Hepatocyte (in vitro differentiated cells): ENCODE measurements around the gene TEAD3.

ENCODE experiments used
- CTCF ChIP-seq: fragments of 200-600 bp; sonication (generic); IDR thresholded peaks from 2 replicates; pipeline ENCODE4 v1.5.1; 2016; ENCODE audit warnings: antibody characterized with exemption, mild to moderate bottlenecking; ENCODE audit not compliant: poor library complexity
- EZH2 ChIP-seq: fragments of 200-600 bp; sonication (generic); IDR thresholded peaks from 2 replicates; pipeline ENCODE4 v1.6.1; 2016; ENCODE audit warnings: antibody characterized with exemption, mild to moderate bottlenecking, borderline replicate concordance
- EZH2phosphoT487 ChIP-seq: fragments of 200-600 bp; sonication (generic); IDR thresholded peaks from one replicate; pipeline ENCODE4 v1.6.1; 2018; ENCODE audit warnings: antibody characterized with exemption, mild to moderate bottlenecking, low read depth, moderate library complexity; ENCODE audit not compliant: unreplicated experiment, severe bottlenecking

GRCh38 chr6:35436071-35436857, 60.6 kb downstream of the TEAD3 start:
- TF ChIP-seq CTCF (no peak), EZH2phosphoT487 (no peak), EZH2 (no peak)
